GM18511 (cell line): ENCODE data around the gene NKX1-1.
"Not testable (repeated sequence)": the region's sequence is repeated elsewhere in the genome, so short reads cannot be mapped to it uniquely, and the experiment has no call there.

Experiments
- ATAC-seq: cut with Tn5 transposase; IDR thresholded peaks from one replicate; pipeline ENCODE4 v1.9.1; 2021; ENCODE audit warnings: mild to moderate bottlenecking, moderate library complexity; ENCODE audit not compliant: unreplicated experiment

NKX1-1 gene

GRCh38 chr4:1406394-1406980 is at the start of gene NKX1-1:
TSS of gene NKX1-1 (minus strand) at chr4:1406442. CDS start at chr4:1406442, 0 bp downstream.
- ATAC-seq = no peak

DNA sequence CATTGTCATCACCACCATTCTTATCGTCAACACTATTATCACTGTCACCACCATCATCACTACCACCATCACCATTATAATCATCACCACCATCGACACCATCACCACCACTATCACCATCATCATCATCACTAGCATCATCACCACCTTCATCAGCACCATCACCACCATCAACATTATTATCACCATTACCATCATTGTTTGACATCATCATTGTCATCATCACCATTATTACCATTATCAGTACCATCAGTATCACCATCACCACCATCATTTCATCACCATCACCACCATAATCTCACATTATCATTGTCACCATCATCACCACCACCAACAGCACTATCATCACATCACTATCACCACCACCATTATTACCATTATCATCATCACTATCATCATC is 47.5 kb upstream of the NKX1-1 start:
- ATAC-seq = no peak

- no peak for ATAC-seq
Measured at GRCh38 chr4:1452431-1453051, 46.3 kb upstream of the NKX1-1 start.

GRCh38 chr4:1451752-1452122 is 45.5 kb upstream of the NKX1-1 start:
- ATAC-seq = no peak

DNA sequence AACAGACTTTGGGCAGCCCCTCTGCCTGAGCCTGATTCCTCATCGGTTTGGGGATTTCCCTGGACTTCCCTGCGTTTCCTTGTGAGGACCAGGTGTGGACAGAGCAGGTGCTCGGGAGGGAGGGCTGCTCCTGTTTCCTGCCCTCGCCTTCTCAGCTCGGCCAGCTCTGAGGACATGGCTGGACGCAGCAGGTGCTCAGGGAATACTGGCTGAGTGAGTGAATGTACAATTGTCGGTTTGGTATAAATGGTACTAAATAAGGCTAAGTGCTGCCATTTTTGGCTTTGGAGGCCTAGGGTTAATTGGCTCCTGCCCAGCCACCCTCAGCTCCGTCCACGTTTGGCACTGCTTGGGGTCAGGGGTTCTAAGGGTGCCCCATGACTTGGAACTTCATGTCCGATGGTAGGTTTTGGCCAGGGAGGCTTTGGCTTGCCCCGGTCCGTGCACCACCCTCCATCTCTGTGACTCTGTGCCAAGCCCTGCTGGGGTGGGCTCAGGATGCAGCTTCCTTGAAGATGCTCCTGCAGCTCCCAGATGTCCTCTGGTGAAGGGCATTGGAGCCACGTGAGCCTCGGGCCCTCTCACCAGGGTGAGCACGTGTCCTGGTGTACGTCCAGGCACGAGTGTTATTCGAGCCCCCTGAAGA is 45.0 kb upstream of the NKX1-1 start:
- no peak for ATAC-seq

DNA sequence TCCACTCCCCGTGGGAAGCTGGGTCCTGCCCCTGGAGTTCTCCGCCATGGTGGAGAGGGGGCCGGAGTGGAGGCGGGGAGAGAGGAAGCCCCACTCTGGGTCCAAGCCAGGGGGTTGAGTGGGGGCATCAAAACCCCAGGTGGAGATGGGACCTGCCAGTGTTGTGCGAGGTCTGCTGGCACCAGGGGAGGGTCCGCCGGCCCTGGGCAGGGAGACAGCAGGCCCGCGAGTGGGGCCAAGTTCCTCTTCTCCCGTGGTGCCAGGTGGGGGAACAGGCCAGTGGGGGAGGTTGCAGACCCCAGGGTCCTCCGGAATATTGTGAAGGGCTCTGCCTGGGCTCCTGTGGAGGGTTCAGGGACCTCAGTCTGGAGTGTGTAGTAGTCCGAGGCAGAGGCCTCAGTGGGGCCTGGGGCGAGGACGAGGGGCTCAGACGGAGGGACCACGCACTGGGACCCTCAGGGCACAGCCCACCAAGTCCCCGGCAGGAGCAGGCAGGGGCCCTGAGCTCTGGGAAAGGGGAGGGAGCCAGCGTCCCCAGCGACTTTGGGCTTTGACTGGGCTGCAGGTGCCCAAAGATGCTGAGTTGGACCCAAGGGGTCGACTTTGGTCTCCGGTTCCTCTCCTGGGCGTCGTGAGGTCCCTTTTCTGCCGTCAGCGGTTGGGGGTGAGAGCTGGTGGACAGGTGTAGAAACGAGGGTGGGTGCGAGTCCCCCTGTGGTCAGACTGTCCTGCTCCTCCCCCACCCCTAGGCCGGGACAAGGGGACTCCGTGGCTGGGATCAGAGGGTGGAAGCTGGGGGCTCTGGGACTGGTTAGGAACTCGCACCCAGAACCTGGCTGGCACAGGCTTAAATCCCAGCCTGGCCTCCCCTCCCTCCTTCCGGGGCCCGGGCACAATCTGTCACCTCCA is 43.8 kb upstream of the NKX1-1 start:
- no peak for ATAC-seq

- ATAC-seq = no peak
Measured at GRCh38 chr4:1449475-1449832, 43.2 kb upstream of the NKX1-1 start.

DNA sequence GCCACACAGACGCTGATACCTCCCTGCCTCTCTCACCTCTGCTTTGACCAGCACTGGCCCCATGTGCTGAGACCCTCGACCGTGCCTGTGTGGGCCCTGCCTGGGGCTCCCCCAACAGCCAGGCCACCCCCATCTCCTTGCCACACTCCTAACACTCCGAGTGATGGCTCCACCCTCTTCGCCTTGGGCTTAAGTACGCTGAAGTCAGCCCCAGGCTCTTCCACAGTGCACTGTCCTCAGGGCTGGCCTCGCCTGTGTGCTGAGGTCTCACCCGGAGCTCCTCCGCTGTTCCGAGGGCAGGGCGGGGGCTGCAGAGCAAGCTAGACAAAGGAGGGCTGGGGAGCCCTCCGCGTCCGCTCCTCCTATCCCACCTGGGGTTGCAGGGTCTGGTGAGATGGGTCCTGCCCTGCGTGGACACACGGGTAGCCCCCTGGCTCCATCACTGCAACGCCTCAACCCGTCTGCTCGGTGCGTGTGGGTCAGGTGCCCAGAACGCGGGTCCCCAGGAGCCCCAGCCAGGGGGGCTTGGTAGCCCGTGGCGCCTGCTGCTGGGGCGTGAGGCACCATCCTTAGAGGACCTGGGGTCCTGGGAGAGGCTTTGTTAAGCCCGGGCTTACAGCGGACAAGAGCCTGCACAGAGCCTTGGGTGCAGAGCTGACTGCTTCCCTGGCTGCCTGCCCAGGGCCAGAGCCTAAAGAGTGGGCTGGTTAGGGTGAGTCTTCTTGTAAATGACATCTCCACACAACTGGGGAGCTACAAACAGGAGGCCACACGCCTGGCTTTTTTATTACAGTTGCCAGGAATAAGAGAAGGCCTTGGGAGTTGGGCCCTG is 42.6 kb upstream of the NKX1-1 start:
- ATAC-seq = no peak

DNA sequence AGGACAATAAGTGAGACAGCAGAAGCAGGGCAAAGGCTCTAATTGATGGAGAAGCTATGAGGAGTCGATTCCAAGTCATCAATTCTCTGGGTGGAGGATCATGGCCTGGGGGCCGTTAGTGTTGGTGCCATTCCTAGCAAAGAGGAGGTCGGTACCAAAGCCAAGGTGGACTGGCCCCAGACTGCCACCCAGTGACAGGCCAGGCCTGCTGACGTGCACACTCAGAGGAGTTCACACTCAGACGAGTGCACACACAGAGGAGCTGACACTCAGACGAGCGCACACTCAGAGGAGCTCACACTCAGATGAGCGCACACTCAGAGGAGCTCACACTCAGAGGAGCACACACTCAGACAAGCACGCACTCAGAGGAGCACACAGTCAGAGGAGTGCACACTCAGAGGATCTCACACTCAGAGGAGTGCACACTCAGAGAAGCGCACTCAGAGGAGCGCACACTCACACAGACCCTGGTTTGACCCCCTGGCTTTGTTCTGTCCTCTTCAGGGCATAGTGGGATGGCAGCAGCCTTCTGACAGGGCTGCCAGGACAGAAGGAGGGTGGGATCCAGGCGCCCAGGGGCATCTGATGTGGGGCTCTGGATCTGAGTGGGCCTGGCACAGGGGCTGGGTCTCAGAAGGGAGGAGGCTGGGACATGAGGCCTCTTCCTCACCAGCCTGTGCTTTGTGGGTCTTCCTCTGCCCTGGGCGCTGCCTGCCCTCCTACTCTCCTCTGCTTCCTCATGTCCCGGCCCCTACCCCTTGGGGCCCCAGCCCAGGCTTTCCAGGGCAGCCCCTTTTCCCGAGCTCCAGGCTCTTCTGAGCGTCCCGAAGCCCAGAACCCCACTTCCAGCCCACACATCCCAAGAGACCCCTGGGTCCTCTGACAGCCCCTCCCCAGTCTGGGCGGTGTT is 41.7 kb upstream of the NKX1-1 start:
- no peak for ATAC-seq

- no peak for ATAC-seq
Measured at GRCh38 chr4:1446502-1447386, 40.5 kb upstream of the NKX1-1 start.

GRCh38 chr4:1445716-1446445 is 39.6 kb upstream of the NKX1-1 start:
- ATAC-seq = no peak

GRCh38 chr4:1443688-1444172 is 37.5 kb upstream of the NKX1-1 start:
- not testable (repeated sequence) for ATAC-seq

DNA sequence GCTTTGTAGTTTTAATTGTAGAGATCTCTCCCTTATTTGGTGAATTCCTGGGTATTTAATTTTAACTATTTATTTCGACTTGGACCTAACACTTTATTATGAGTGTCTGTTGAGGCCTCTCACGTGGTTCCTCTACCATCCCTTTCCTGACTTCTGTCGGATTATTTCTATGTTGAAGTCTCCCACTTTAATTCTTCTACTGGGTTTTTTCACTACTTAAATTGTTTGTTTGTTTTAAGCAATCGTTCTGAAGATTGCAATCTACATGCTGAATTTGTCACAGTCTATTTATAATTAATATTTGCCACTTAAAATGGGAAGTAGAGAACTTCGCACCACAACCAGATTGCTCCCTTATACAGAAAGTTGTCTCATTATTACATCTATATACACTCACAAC is 20.8 kb upstream of the NKX1-1 start:
- ATAC-seq = no peak

DNA sequence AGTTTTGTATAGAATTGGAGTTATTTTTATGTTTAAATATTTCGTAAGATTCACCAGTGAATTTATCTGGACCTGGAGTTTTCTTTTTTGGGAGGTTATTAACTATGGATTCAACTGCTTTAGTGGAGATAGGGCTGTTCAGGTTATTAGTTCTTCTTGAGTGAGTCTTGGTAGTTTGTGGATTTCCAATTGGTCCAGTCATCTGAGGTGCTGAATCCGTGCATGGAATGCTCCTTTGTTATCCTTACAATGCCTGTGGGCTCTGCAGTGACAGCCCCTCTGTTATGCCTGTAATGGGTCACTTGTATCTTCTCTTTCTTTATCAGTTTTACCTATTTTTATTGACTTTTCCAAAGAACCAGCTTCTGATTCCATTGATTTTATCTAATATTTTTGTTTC is 15.4 kb upstream of the NKX1-1 start:
- ATAC-seq = no peak

DNA sequence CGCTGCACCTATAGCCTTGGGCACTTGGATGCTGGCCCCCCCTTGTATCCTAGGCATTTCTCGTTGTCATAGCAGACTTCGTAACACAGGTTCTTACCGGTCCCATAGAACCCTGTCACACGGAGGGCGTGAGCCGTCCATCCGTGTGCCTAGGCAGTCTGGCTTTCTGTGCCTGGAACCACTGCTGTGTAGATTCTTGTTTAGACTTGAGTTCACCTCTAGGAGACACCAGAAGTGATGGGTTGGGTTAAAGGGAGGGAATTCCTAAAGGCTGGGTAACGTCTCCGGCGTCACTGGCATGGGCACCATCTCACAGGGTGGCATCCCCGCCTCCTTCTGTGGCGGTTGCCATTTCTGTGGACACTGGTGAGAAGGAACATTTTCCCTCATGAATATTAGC is 13.5 kb upstream of the NKX1-1 start:
- ATAC-seq = no peak

GRCh38 chr4:1418494-1419285 is 12.4 kb upstream of the NKX1-1 start:
- ATAC-seq = no peak
